Common myeloid progenitor, CD34-positive (primary cell): Measurements from ENCODE around the gene DUS3L.
"Not testable (repeated sequence)": the region's sequence is repeated elsewhere in the genome, so short reads cannot be mapped to it uniquely, and the experiment has no call there.

Experiments used
- CTCF ChIA-PET: fragments of 350-600 bp; sonication (Branson Sonifier 250); formaldehyde crosslinking; loops from one replicate; lab custom pipeline; 2021; ENCODE audit warnings: antibody characterized with exemption; lab: Charles Lee
- POLR2A ChIA-PET: fragments of 350-600 bp; sonication (Branson Sonifier 250); formaldehyde crosslinking; loops from one replicate; lab custom pipeline; 2021; ENCODE audit warnings: antibody characterized with exemption; lab: Charles Lee
- DNase-seq, 3 donors: peaks; one replicate each; pipeline versions ENCODE4 v3.0.0 to v3.0.0-alpha.2; 2013
- H3K27ac ChIP-seq, 2 experiments: 1 replicate in 1 of 2; 2 replicates in 1 of 2; pipeline ENCODE4 v1.7.0; 2013; ENCODE audit warnings: inconsistent platforms in 2 of 2, low read length in 2 of 2, mild to moderate bottlenecking in 2 of 2, low read depth in 1 of 2, moderate library complexity in 1 of 2; ENCODE audit not compliant: severe bottlenecking in 2 of 2, insufficient read depth in 1 of 2, poor library complexity in 1 of 2
- H3K27me3 ChIP-seq, 5 experiments: replicated peaks in 2 of 5; 1 replicate in 3 of 5; 2 replicates in 2 of 5; pipeline versions ENCODE4 v1.6.1 to v1.7.0; 2013; ENCODE audit warnings: low read length in 4 of 5, mild to moderate bottlenecking in 2 of 5, moderate library complexity in 2 of 5, inconsistent platforms in 1 of 5; ENCODE audit not compliant: insufficient read depth in 5 of 5, control insufficient read depth in 4 of 5
- H3K36me3 ChIP-seq, 4 experiments: 1 replicate in 2 of 4; 2 replicates in 2 of 4; pipeline versions ENCODE4 v1.6.1 to v1.7.0; 2013; ENCODE audit warnings: low read length in 3 of 4, control low read depth in 1 of 4, mild to moderate bottlenecking in 1 of 4; ENCODE audit not compliant: control insufficient read depth in 4 of 4, insufficient read depth in 4 of 4
- H3K4me1 ChIP-seq, 4 experiments: 1 replicate in 3 of 4; 2 replicates in 1 of 4; pipeline versions ENCODE4 v1.6.1 to v1.7.1; 2013; ENCODE audit warnings: low read length in 3 of 4, mild to moderate bottlenecking in 3 of 4, control low read depth in 1 of 4, inconsistent platforms in 1 of 4, moderate library complexity in 1 of 4; ENCODE audit not compliant: control insufficient read depth in 4 of 4, insufficient read depth in 4 of 4; ENCODE audit errors: control extremely low read depth in 1 of 4
- H3K4me3 ChIP-seq, 7 experiments: 1 replicate in 4 of 7; 2 replicates in 3 of 7; pipeline versions ENCODE4 v1.5.1 to v1.7.0; 2013; ENCODE audit warnings: mild to moderate bottlenecking in 7 of 7, low read length in 6 of 7, moderate library complexity in 6 of 7, inconsistent platforms in 2 of 7, low read depth in 2 of 7, control low read depth in 1 of 7; ENCODE audit not compliant: insufficient read depth in 4 of 7, control insufficient read depth in 1 of 7; ENCODE audit errors: extremely low read depth in 1 of 7
- H3K9me3 ChIP-seq, 5 experiments: 1 replicate in 4 of 5; 2 replicates in 1 of 5; pipeline versions ENCODE4 v1.6.1 to v1.7.1; 2013; ENCODE audit warnings: low read length in 4 of 5, mild to moderate bottlenecking in 2 of 5, inconsistent platforms in 1 of 5, low read depth in 1 of 5, moderate library complexity in 1 of 5; ENCODE audit not compliant: control insufficient read depth in 4 of 5, insufficient read depth in 2 of 5; ENCODE audit errors: control extremely low read depth in 1 of 5
- WGBS: methylation state at CpG from one replicate; pipeline ENCODE4 v1.1.5; 2013; ENCODE audit not compliant: insufficient coverage; 5-methylcytosine and 5-hydroxymethylcytosine counted together

DUS3L gene

DNA sequence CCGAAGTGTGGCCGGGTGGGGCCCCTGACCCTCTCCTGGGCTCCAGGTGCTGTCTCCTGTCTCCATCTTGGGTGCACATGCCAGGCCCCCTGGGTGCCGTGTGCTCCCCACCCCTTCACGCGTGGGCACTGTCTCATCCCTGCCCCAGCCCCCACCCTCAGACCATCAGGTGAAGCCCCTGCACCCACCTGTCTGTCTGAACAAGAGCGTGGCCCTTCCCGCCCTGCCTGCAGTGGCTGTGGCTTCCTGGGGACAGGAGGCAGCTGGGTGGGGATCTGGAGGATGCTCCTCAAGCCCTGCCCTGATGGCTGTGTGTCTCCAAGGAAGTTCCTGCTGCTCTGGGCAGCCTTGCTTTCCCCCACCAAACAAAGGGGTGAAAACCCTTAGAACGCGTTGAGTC is 8.6 kb downstream of the DUS3L start:
- Histone ChIP-seq H3K4me1 (no peaks in the 10 kb centered on the region), H3K4me3 (no peak overlapping the region), H3K36me3 (peaks cover 0 to 35% (median 22%) of the 10 kb centered on the region in 4 experiments), H3K27me3 (no peaks in the 10 kb centered on the region), H3K9me3 (no peaks in the 10 kb centered on the region), H3K27ac (no peak overlapping the region)
- CTCF ChIA-PET, result no interaction called here
- WGBS, result 90% methylated on average over 9 of the region's 9 CpGs
- DNase-seq, result no peak
- POLR2A ChIA-PET, result no interaction called here

DNA sequence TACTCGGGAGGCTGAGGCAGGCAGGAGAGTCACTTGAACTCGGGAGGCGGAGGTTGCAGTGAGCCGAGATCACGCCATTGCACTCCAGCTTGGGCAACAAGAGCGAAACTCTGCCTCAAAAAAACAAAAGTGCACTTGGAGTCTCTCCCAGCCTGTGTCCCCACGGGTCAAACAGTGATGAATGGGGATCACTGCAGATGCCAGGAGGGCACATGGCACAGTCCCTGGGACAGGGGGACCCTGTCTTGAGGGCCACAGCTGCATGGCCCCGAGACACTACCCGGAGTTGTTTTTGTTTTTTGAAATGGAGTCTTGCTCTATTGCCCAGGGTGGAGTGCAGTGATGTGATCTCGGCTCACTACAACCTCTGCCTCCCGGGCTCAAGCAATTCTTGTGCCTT is 10.0 kb downstream of the DUS3L start:
- H3K27me3 ChIP-seq, H3K27ac ChIP-seq, H3K9me3 ChIP-seq, DNase-seq, H3K4me3 ChIP-seq, H3K4me1 ChIP-seq: not testable (repeated sequence)
- WGBS, result 90% methylated on average over 6 of the region's 11 CpGs
- CTCF ChIA-PET, result interaction anchor here (0.7 to 1.5 kb wide), 2 partner anchors 14 to 20 kb away, joined by 3 read pairs; no protein-coding TSS in a partner anchor
- H3K36me3 ChIP-seq, result peaks cover 0 to 21% (median 13%) of the 10 kb centered on the region in 4 experiments
- POLR2A ChIA-PET, result interaction anchor here (0.7 kb wide), 1 partner anchor 122 kb away, joined by 7 read pairs; no protein-coding TSS in a partner anchor

DNA sequence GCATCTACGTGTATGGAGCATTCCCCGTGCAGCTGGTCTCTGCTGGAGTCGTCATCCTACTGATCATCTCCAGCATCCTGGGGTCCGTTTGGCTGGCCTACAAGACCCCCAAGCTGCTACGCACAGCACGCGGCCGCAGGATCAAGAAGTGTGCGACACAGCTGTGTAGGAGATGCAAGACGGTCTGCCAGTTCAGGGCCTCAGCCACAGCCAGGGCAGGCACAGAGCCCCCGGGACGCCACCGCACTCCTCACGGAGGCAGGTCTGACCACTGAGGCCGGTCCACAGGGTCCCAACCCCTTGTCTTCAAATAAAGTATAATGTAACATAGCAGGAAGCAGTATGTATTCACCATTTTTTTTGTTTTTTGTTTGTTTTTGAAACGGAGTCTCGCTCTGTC is 12.6 kb downstream of the DUS3L start:
- Histone ChIP-seq H3K9me3 (no peaks in the 10 kb centered on the region), H3K27ac (no peak overlapping the region), H3K36me3 (peaks cover 0 to 2% (median 0%) of the 10 kb centered on the region in 4 experiments), H3K4me3 (no peak overlapping the region), H3K4me1 (no peaks in the 10 kb centered on the region), H3K27me3 (no peaks in the 10 kb centered on the region)
- POLR2A ChIA-PET, result no interaction called here
- DNase-seq, result no peak
- CTCF ChIA-PET, result interaction anchor here (0.9 kb wide), 1 partner anchor 15 kb away, joined by 3 read pairs; no protein-coding TSS in a partner anchor
- WGBS, result 89% methylated on average over 17 of the region's 17 CpGs

DNA sequence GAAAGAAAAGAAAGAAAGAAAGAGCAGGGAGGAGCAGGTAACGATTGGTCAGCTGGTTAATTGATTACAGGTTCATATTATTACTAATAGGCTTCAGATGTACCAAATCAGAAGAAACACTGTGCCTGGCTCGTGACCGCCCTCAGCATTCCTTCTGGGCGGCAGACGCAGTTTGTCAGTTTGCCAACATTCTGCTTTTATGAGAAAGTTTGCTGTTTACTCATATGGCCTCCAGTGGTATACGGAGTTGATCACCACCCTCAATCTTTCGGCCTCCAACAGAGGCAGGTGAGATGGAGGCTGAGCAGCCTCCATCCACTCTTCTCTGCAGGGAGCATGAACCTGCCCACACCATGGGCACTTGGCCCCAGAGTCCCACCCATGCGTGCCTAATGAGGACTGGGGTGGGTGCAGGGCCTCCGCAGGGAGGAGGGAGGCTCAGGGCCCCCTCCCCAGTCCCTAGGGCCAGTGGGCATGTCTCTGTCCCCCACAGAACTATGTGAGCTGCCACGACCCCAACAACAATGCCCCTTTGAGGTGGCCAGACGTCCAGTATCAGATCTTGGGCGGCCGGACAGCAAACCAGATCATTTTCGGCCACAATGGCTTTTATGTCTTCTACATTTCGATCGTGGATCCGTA is 15.2 kb downstream of the DUS3L start:
- 91% methylated on average over 12 of the region's 17 CpGs for WGBS
- no peaks in the 10 kb centered on the region for H3K9me3 ChIP-seq
- no peak overlapping the region for H3K27ac ChIP-seq
- POLR2A ChIA-PET, result no interaction called here
- H3K4me1 ChIP-seq, result no peaks in the 10 kb centered on the region
- no peaks in the 10 kb centered on the region for H3K36me3 ChIP-seq
- CTCF ChIA-PET, result no interaction called here
- no peaks in the 10 kb centered on the region for H3K27me3 ChIP-seq
- DNase-seq, result no peak
- H3K4me3 ChIP-seq, result no peak overlapping the region

DNA sequence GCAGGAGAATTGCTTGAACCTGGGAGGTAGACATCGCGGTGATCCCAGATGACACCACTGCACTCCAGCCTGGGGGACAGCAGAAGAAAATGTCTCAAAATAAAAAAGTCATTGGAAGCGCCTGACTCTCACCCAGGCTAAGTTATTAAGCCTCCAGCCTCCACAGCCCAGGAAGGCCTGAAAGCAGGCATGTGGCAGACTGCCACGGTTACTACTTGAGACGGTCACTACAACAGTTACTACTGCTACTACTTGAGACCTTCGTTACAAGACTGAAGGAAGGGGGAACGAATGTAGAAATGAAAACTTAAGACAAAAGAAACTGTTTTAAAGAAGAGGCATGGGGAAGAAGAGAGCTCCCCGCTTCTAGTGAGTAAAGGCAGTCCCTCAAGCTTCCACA is 16.0 kb downstream of the DUS3L start:
- 96% methylated on average over 5 of the region's 8 CpGs for WGBS
- POLR2A ChIA-PET, result no interaction called here
- no peak overlapping the region for H3K27ac ChIP-seq
- H3K4me1 ChIP-seq, result no peaks in the 10 kb centered on the region
- H3K27me3 ChIP-seq, result no peaks in the 10 kb centered on the region
- CTCF ChIA-PET, result interaction anchor here (1.1 kb wide), 1 partner anchor 29 kb away, joined by 3 read pairs; no protein-coding TSS in a partner anchor
- H3K4me3 ChIP-seq, result no peak overlapping the region
- no peak for DNase-seq
- H3K9me3 ChIP-seq, result no peaks in the 10 kb centered on the region
- no peaks in the 10 kb centered on the region for H3K36me3 ChIP-seq

DNA sequence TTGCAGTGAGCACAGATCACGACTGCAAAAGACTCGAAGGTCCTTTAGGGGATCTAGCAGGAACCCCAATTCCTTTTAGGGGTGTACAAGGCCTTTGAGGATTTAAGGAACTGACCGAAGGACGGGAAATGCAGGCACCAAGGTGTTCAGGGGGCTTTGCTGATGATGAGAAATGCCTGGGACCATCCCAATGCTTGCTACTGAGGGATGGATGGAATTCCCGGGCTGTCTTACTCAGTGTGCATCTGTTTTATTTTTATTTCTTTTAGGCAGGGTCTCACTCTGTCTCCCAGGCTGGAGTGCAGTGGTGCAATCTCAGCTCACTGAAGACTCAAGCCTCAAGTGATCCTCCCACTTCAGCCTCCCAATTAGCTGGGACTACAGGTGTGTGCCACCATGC is 17.7 kb downstream of the DUS3L start:
- DNase-seq, result no peak
- WGBS, result 95% methylated on average over 5 of the region's 5 CpGs
- Histone ChIP-seq H3K9me3 (no peaks in the 10 kb centered on the region), H3K27me3 (no peaks in the 10 kb centered on the region), H3K4me3 (no peak overlapping the region), H3K36me3 (no peaks in the 10 kb centered on the region), H3K27ac (no peak overlapping the region), H3K4me1 (no peaks in the 10 kb centered on the region)
- ChIA-PET POLR2A (no interaction called here), CTCF (interaction anchor here (0.9 to 1.6 kb wide), 5 partner anchors 17 to 250 kb away, joined by 3 to 6 read pairs (median 4); no protein-coding TSS in a partner anchor)

DNA sequence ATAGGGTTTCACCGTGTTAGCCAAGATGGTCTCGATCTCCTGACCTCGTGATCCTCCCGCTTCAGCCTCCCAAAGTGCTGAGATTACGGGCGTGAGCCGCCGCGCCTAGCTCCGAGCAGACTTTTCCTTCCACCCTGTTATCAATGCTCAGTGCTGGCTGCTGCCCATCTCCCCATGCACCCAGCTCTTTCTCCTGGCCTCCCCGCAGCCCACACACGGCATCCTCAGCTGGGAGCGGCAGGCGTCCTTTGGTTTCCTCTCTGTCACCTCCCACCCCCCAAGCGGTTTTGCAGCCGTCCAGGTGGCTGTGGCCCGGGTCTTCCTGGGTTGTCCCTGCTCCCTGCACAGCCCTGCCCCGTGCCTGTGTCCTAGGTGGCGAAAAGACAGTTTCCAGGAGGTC is 18.5 kb downstream of the DUS3L start:
- no peak overlapping the region for H3K27ac ChIP-seq
- DNase-seq, result no peak
- no peak overlapping the region for H3K4me3 ChIP-seq
- H3K36me3 ChIP-seq, result no peaks in the 10 kb centered on the region
- H3K27me3 ChIP-seq, result no peaks in the 10 kb centered on the region
- no peaks in the 10 kb centered on the region for H3K4me1 ChIP-seq
- CTCF ChIA-PET, result interaction anchor here (0.9 to 1.2 kb wide), 2 partner anchors 21 to 31 kb away, joined by 4 to 5 read pairs; no protein-coding TSS in a partner anchor
- POLR2A ChIA-PET, result no interaction called here
- WGBS, result 91% methylated on average over 17 of the region's 19 CpGs
- no peaks in the 10 kb centered on the region for H3K9me3 ChIP-seq
